ENCODE results near the gene ICOS. TPM values are rescaled to one million over a fixed set of nuclear protein-coding genes. Genes with fewer than 3 reads are reported as not detected.
"Not testable (repeated sequence)": the region's sequence is repeated elsewhere in the genome, so short reads cannot be mapped to it uniquely, and the experiment has no call there.

ICOS gene
- total RNA-seq, 1 donor from 2014 or later: not detected

GRCh38 chr2:203975912-203976311, 39.3 kb downstream of the ICOS start:
- TF ChIP-seq CTCF (IDR thresholded peaks at IDR 0.05; ENCODE audit: partially characterized antibody, unreplicated experiment): no peak
- Mint-ChIP-seq H3K4me1 (ENCODE audit: low read depth, unreplicated experiment) (no peaks in the 10 kb centered on the region), H3K27ac (ENCODE audit: unreplicated experiment) (no peak overlapping the region), H3K4me3 (ENCODE audit: unreplicated experiment) (no peak overlapping the region), H3K27me3 (ENCODE audit: unreplicated experiment) (no peaks in the 10 kb centered on the region), H3K36me3 (ENCODE audit: unreplicated experiment) (no peaks in the 10 kb centered on the region), H3K9me3 (ENCODE audit: unreplicated experiment) (peaks cover 2% of the 10 kb centered on the region)
- no peak for DNase-seq

DNA sequence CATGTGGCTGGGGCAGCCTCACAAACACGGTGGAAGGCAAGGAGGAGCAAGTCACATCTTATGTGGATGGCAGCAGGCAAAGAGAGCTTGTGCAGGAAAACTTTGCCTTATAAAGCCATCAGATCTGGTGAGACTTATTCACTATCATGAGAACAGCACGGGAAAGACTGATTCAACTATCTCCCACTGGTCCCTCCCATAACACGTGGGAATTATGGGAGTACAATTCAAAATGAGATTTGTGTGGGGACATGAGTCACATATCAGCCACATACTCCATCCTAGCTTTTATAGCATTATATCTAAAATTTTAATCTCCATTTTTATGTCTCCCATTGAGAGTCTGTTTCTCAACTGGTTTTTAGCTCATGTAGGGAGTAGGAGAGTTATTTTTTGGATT, 45.7 kb downstream of the ICOS start:
- no peak for TF ChIP-seq CTCF (IDR thresholded peaks at IDR 0.05; ENCODE audit: partially characterized antibody, unreplicated experiment)
- Mint-ChIP-seq H3K4me1 (ENCODE audit: low read depth, unreplicated experiment) (no peaks in the 10 kb centered on the region), H3K9me3 (ENCODE audit: unreplicated experiment) (no peaks in the 10 kb centered on the region), H3K4me3 (ENCODE audit: unreplicated experiment) (no peak overlapping the region), H3K27me3 (ENCODE audit: unreplicated experiment) (no peaks in the 10 kb centered on the region), H3K36me3 (ENCODE audit: unreplicated experiment) (no peaks in the 10 kb centered on the region), H3K27ac (ENCODE audit: unreplicated experiment) (no peak overlapping the region)
- no peak for DNase-seq

- no peak for DNase-seq
- no peaks in the 10 kb centered on the region for H3K9me3 Mint-ChIP-seq (ENCODE audit: unreplicated experiment)
- H3K4me1 Mint-ChIP-seq (ENCODE audit: low read depth, unreplicated experiment): no peaks in the 10 kb centered on the region
- no peak overlapping the region for H3K4me3 Mint-ChIP-seq (ENCODE audit: unreplicated experiment)
- no peak overlapping the region for H3K27ac Mint-ChIP-seq (ENCODE audit: unreplicated experiment)
- no peaks in the 10 kb centered on the region for H3K36me3 Mint-ChIP-seq (ENCODE audit: unreplicated experiment)
- H3K27me3 Mint-ChIP-seq (ENCODE audit: unreplicated experiment): no peaks in the 10 kb centered on the region
- no peak for TF ChIP-seq CTCF (IDR thresholded peaks at IDR 0.05; ENCODE audit: partially characterized antibody, unreplicated experiment)
Measured at GRCh38 chr2:203983064-203983715, 46.6 kb downstream of the ICOS start.

DNA sequence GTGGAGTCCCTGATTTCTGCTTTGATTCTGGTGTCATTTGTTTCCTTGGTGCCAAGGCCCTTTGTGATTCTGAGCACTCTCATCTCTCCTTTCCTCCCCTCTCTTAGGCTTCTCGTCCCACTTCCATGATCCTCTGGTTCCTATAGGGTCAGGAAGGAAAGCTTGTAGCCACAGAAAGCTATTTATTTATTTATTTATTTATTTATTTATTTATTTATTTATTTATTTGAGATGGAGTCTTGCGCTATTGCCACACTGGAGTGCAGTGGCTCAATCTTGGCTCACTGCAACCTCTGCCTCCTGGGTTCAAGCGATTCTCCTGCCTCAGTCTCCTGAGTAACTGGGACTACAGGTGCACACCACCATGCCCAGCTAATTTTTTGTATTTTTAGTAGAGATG, 49.4 kb downstream of the ICOS start:
- H3K4me1 Mint-ChIP-seq (ENCODE audit: low read depth, unreplicated experiment); H3K27ac Mint-ChIP-seq (ENCODE audit: unreplicated experiment); H3K36me3 Mint-ChIP-seq (ENCODE audit: unreplicated experiment); H3K4me3 Mint-ChIP-seq (ENCODE audit: unreplicated experiment); H3K27me3 Mint-ChIP-seq (ENCODE audit: unreplicated experiment); DNase-seq; H3K9me3 Mint-ChIP-seq (ENCODE audit: unreplicated experiment): not testable (repeated sequence)

DNA sequence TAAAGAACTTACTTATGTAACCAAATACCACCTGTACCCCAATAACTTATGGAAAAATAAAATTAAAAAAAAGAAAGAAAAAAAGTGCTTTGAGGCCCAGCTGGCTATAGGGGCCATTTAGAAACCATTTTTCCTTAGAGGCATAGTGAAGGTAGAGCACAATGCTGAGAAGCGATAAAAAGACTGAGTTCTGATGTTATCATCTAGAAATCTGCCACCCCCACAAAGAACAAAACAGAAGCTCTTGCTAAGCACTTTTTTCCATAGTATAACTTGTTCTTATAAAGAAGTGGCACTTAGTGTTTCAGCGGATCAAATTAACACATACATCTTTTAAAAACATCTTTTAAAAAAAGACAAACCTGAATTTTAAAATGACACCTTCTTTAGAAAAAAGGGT, 51.4 kb downstream of the ICOS start:
- Mint-ChIP-seq H3K9me3 (ENCODE audit: unreplicated experiment) (no peaks in the 10 kb centered on the region), H3K27me3 (ENCODE audit: unreplicated experiment) (no peaks in the 10 kb centered on the region), H3K27ac (ENCODE audit: unreplicated experiment) (no peak overlapping the region), H3K4me3 (ENCODE audit: unreplicated experiment) (no peak overlapping the region), H3K4me1 (ENCODE audit: low read depth, unreplicated experiment) (no peaks in the 10 kb centered on the region), H3K36me3 (ENCODE audit: unreplicated experiment) (no peaks in the 10 kb centered on the region)
- no peak for TF ChIP-seq CTCF (IDR thresholded peaks at IDR 0.05; ENCODE audit: partially characterized antibody, unreplicated experiment)
- DNase-seq: no peak

Data from glutamatergic neuron (in vitro differentiated cells).